ENCODE data around the gene PEX3. TPM values are rescaled to one million over a fixed set of nuclear protein-coding genes. Genes with fewer than 3 reads are reported as not detected.
A peak's percentile ranks its signal among the peaks of the same experiment; 100 is the strongest.

Gene PEX3
- total and polyA plus RNA-seq, 2 donors (not counting 1 experiment from before 2014, with no cell fraction given): 9.3 to 23.2 TPM

DNA sequence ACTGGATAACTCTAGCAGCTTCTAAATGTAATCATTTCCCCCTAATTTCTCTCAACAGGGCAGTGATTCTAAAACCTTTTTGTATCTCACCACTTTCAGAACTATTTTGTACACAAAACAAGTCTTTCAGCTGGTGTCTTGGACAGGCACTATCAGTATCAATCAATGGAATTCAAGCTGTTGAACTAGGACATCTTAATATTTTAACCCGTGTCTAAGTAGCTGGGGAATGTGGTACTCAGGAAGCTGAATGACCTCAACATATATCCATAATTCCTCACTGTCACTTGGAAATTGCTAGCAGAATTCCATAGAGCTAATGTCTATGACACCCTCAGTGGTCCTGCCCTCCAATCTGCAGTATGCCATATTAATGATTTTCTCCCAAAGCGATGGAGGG lies 24.6 kb upstream of the PEX3 start:
- H3K4me3 Mint-ChIP-seq: no peak overlapping the region
- Histone ChIP-seq H3K79me2 (ENCODE audit: control insufficient read depth, insufficient read depth, low read length) (no peaks in the 10 kb centered on the region), H3K27me3 (replicated peaks in 1 of 4; ENCODE audit: control extremely low read depth in 1 of 4, control insufficient read depth in 3 of 4, insufficient read depth in 4 of 4, low read length in 3 of 4) (no peaks in the 10 kb centered on the region), H4K20me1 (ENCODE audit: control insufficient read depth, insufficient read depth, low read length, poor library complexity, severe bottlenecking) (no peaks in the 10 kb centered on the region), H3K27ac (ENCODE audit: low read length in 2 of 2) (no peak overlapping the region), H3K4me2 (replicated peaks; ENCODE audit: low read depth, low read length, poor library complexity, severe bottlenecking) (no peak overlapping the region), H3K4me1 (ENCODE audit: control insufficient read depth in 2 of 2, insufficient read depth in 2 of 2, low read length in 2 of 2) (no peaks in the 10 kb centered on the region), H3K4me3 (ENCODE audit: control extremely low read depth in 1 of 5, extremely low read depth in 1 of 5, insufficient read depth in 1 of 5, low read depth in 2 of 5, low read length in 4 of 5) (no peak overlapping the region), H2AFZ (ENCODE audit: insufficient read depth, low read depth, low read length, poor library complexity, severe bottlenecking) (no peak overlapping the region), H3K9me3 (ENCODE audit: control extremely low read depth in 1 of 3, control insufficient read depth in 2 of 3, insufficient read depth in 1 of 3, low read length in 2 of 3) (no peaks in the 10 kb centered on the region), H3K36me3 (replicated peaks in 1 of 2; ENCODE audit: control extremely low read depth in 1 of 2, control insufficient read depth in 1 of 2, extremely low read depth in 1 of 2, insufficient read depth in 2 of 2, low read length in 1 of 2) (peaks cover 0 to 1% of the 10 kb centered on the region in 2 experiments), H3K9ac (ENCODE audit: low read length) (no peak overlapping the region)
- no CpG with 5 or more reads among the region's 2 CpGs for WGBS (ENCODE audit: insufficient coverage)
- H3K4me1 Mint-ChIP-seq: peaks cover 2% of the 10 kb centered on the region
- ChIA-PET POLR2A (no interaction called here), CTCF (interaction anchor here (0.8 to 7.5 kb wide), 8 partner anchors 10 to 952 kb away, joined by 3 to 118 read pairs (median 12); no protein-coding TSS in a partner anchor)
- H3K9me3 Mint-ChIP-seq (ENCODE audit: insufficient read depth): no peaks in the 10 kb centered on the region
- H3K27me3 Mint-ChIP-seq: no peaks in the 10 kb centered on the region
- no peak for TF ChIP-seq EZH2 (IDR thresholded peaks at IDR 0.05; ENCODE audit: borderline replicate concordance, insufficient read depth, low read depth, low read length, poor library complexity, severe bottlenecking)
- TF ChIP-seq, protein P1, sequence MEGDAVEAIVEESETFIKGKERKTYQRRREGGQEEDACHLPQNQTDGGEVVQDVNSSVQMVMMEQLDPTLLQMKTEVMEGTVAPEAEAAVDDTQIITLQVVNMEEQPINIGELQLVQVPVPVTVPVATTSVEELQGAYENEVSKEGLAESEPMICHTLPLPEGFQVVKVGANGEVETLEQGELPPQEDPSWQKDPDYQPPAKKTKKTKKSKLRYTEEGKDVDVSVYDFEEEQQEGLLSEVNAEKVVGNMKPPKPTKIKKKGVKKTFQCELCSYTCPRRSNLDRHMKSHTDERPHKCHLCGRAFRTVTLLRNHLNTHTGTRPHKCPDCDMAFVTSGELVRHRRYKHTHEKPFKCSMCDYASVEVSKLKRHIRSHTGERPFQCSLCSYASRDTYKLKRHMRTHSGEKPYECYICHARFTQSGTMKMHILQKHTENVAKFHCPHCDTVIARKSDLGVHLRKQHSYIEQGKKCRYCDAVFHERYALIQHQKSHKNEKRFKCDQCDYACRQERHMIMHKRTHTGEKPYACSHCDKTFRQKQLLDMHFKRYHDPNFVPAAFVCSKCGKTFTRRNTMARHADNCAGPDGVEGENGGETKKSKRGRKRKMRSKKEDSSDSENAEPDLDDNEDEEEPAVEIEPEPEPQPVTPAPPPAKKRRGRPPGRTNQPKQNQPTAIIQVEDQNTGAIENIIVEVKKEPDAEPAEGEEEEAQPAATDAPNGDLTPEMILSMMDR (IDR thresholded peaks at IDR 0.05): no peak
- ATAC-seq (ENCODE audit: low read depth) (no peak), DNase-seq (no peak)
- no peak overlapping the region for H3K27ac Mint-ChIP-seq
- intact Hi-C loops (cut with micrococcal nuclease): no loop called here

DNA sequence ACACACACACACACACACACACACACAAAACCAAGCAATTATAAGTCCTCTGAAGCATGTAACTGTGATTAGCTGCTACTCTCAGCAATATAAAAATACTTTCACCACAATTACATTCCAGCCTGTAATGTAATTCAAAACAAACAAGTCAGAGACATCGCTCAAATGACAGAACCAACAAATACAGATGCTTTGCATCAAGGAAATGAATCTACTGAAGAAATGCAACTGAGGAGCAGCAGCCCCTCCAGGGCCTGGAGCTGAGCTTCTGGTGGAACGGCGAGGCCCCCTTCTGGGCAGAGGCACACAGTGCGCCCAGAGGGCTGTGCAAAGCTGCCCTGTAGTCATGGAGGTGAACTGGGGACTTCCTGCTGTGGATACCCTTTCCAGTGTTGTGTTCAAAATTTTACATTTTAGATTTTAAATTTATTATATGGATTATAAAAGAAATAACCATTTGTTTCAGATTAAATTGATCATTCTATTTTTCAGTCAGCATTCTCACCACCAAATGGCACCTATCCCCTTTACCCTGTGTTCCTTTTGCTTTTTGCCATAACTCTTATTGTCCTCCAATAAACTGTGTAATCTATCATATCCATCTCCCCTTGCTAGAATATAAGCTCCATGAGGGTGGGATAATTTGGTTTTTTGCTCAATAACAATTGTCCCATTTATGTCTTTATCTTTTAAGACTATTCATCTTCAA lies 23.3 kb upstream of the PEX3 start:
- H3K4me1 Mint-ChIP-seq: peaks cover 2% of the 10 kb centered on the region
- ATAC-seq (ENCODE audit: low read depth): peak; percentile 100
- peaks cover 1% of the 10 kb centered on the region in 2 experiments for H3K36me3 ChIP-seq (replicated peaks in 1 of 2; ENCODE audit: control extremely low read depth in 1 of 2, control insufficient read depth in 1 of 2, extremely low read depth in 1 of 2, insufficient read depth in 2 of 2, low read length in 1 of 2)
- no peaks in the 10 kb centered on the region for H3K27me3 Mint-ChIP-seq
- WGBS (ENCODE audit: insufficient coverage): 14% methylated on average over 3 of the region's 4 CpGs
- no peak overlapping the region for H3K27ac Mint-ChIP-seq
- H3K79me2 ChIP-seq (ENCODE audit: control insufficient read depth, insufficient read depth, low read length): no peaks in the 10 kb centered on the region
- CTCF ChIA-PET: interaction anchor here (0.5 to 7.5 kb wide), 21 partner anchors 10 to 953 kb away, joined by 3 to 118 read pairs (median 5); no protein-coding TSS in a partner anchor
- no peaks in the 10 kb centered on the region for H4K20me1 ChIP-seq (ENCODE audit: control insufficient read depth, insufficient read depth, low read length, poor library complexity, severe bottlenecking)
- TF ChIP-seq, protein P1 (IDR thresholded peaks at IDR 0.05): peak; percentile 98
- no peak for TF ChIP-seq EZH2 (IDR thresholded peaks at IDR 0.05; ENCODE audit: borderline replicate concordance, insufficient read depth, low read depth, low read length, poor library complexity, severe bottlenecking)
- H3K4me1 ChIP-seq (ENCODE audit: control insufficient read depth in 2 of 2, insufficient read depth in 2 of 2, low read length in 2 of 2): no peaks in the 10 kb centered on the region
- H3K4me2 ChIP-seq (replicated peaks; ENCODE audit: low read depth, low read length, poor library complexity, severe bottlenecking): no peak overlapping the region
- no peak overlapping the region for H3K4me3 Mint-ChIP-seq
- no peak overlapping the region for H2AFZ ChIP-seq (ENCODE audit: insufficient read depth, low read depth, low read length, poor library complexity, severe bottlenecking)
- no peaks in the 10 kb centered on the region for H3K9me3 Mint-ChIP-seq (ENCODE audit: insufficient read depth)
- no peak overlapping the region for H3K4me3 ChIP-seq (ENCODE audit: control extremely low read depth in 1 of 5, extremely low read depth in 1 of 5, insufficient read depth in 1 of 5, low read depth in 2 of 5, low read length in 4 of 5)
- POLR2A ChIA-PET: no interaction called here
- no peaks in the 10 kb centered on the region for H3K9me3 ChIP-seq (ENCODE audit: control extremely low read depth in 1 of 3, control insufficient read depth in 2 of 3, insufficient read depth in 1 of 3, low read length in 2 of 3)
- DNase-seq: peak; percentile 75
- intact Hi-C loops (cut with micrococcal nuclease): loop anchor here (1.0 kb wide), 2 partner anchors 400 to 734 kb away; no protein-coding TSS in a partner anchor
- H3K9ac ChIP-seq (ENCODE audit: low read length): no peak overlapping the region
- H3K27ac ChIP-seq (ENCODE audit: low read length in 2 of 2): no peak overlapping the region
- no peaks in the 10 kb centered on the region for H3K27me3 ChIP-seq (replicated peaks in 1 of 4; ENCODE audit: control extremely low read depth in 1 of 4, control insufficient read depth in 3 of 4, insufficient read depth in 4 of 4, low read length in 3 of 4)
